ENCODE results near the gene AMER2.

GRCh38 chr13:25177636-25178035, 5.5 kb upstream of the AMER2 start:
- no peak for TF ChIP-seq POLR2A (IDR thresholded peaks at IDR 0.05)
- TF ChIP-seq CTCF (IDR thresholded peaks at IDR 0.05) = no peak

Measured in esophagus squamous epithelium (tissue), 4 donors.